ENCODE measurements around the gene HNRNPH2. TPM values are rescaled to one million over a fixed set of nuclear protein-coding genes. Genes with fewer than 3 reads are reported as not detected.

The HNRNPH2 gene
- total RNA-seq, 1 donor from 2014 or later: 67.8 TPM

DNA sequence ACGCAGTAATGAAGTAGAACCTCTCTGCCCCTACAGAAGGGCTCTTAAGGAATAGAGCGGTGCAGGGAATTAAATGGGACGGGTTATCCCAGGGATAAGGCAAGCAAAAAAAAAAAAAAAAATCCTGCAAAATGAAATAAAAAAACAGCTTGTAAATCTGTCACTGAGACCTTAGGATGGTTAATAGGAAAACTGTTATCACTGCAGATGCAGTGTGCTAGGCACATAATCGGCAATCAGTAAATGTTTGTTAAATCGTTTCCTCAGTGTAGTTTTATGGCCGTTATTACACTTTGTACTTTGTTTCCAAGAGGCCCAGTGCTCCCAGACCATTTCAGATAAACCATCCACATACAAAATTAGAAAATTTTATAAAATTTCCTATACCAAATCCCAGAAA is 1.0 kb downstream of the HNRNPH2 start:
- DNase-seq (ENCODE audit: low read depth): no peak
- TF ChIP-seq CTCF (conservative IDR thresholded peaks at IDR 0.05; ENCODE audit: low read depth, low read length): no peak
- H3K4me3 ChIP-seq (ENCODE audit: low read depth, low read length): peak overlapping the region; percentile 65

GRCh38 chrX:101410461-101410860 is 2.4 kb downstream of the HNRNPH2 start:
- DNase-seq (ENCODE audit: low read depth): no peak
- H3K4me3 ChIP-seq (ENCODE audit: low read depth, low read length): peak overlapping the region; percentile 65
- TF ChIP-seq CTCF (conservative IDR thresholded peaks at IDR 0.05; ENCODE audit: low read depth, low read length): no peak

GRCh38 chrX:101411984-101412383 is 4.0 kb downstream of the HNRNPH2 start:
- H3K4me3 ChIP-seq (ENCODE audit: low read depth, low read length): no peak overlapping the region
- no peak for DNase-seq (ENCODE audit: low read depth)
- no peak for TF ChIP-seq CTCF (conservative IDR thresholded peaks at IDR 0.05; ENCODE audit: low read depth, low read length)

GRCh38 chrX:101415180-101416145 is 7.4 kb downstream of the HNRNPH2 start:
- H3K4me3 ChIP-seq (ENCODE audit: low read depth, low read length): no peak overlapping the region
- DNase-seq (ENCODE audit: low read depth): no peak
- TF ChIP-seq CTCF (conservative IDR thresholded peaks at IDR 0.05; ENCODE audit: low read depth, low read length): peak; percentile 72

GRCh38 chrX:101416691-101417090 is 8.7 kb downstream of the HNRNPH2 start:
- DNase-seq (ENCODE audit: low read depth): no peak
- no peak overlapping the region for H3K4me3 ChIP-seq (ENCODE audit: low read depth, low read length)
- TF ChIP-seq CTCF (conservative IDR thresholded peaks at IDR 0.05; ENCODE audit: low read depth, low read length): no peak

DNA sequence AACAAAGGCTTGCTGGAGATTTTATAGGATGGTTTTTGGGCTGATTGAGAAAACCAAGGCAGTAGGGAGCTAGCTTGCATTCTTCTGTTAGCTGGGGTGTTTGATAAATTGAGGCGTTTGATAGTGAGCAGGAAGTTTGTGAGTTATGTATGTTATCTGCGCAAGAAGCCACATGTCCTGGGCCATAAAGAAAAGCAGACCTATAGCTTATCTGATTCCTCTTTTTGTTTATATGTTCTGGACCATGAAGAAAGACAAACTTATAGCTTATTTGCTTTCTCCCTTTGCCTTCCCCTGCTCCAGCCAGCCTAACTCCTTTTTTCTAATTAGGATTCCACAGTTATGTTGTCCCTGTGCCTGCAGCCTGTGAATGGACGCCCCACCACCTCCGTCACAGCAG is 9.2 kb downstream of the HNRNPH2 start:
- no peak overlapping the region for H3K4me3 ChIP-seq (ENCODE audit: low read depth, low read length)
- no peak for TF ChIP-seq CTCF (conservative IDR thresholded peaks at IDR 0.05; ENCODE audit: low read depth, low read length)
- DNase-seq (ENCODE audit: low read depth): no peak

Measured in epithelial cell of proximal tubule (primary cell).